Activated T-helper 1 cell treated with anti-CD3 and anti-CD28 coated beads, Interleukin-12 subunit alpha, Interleukin-12 subunit beta, Interleukin-2, Interleukin-4 antibody, amounts not matched to agents 30 ng/mL and 10 ng/mL and 1 ng/mL, durations not matched to agents 14 hours and 24 hours and 36 hours (primary cell): Measurements from ENCODE around the gene MIDN. TPM values are rescaled to one million over a fixed set of nuclear protein-coding genes. Genes with fewer than 3 reads are reported as not detected.

Experiments used
- DNase-seq: peaks from one replicate; pipeline ENCODE4 v3.0.0; 2021; ENCODE audit warnings: low spot score
- H3K27ac Mint-ChIP-seq: one replicate; pipeline ENCODE4 v1.8.0; 2021; ENCODE audit warnings: mild to moderate bottlenecking, mixed read lengths
- H3K27me3 Mint-ChIP-seq: one replicate; pipeline ENCODE4 v1.8.0; 2022; ENCODE audit warnings: mild to moderate bottlenecking, moderate library complexity, mixed read lengths; ENCODE audit not compliant: insufficient read depth
- H3K36me3 Mint-ChIP-seq: one replicate; pipeline ENCODE4 v1.8.0; 2021; ENCODE audit warnings: low read depth, mixed read lengths
- H3K4me1 Mint-ChIP-seq: one replicate; pipeline ENCODE4 v1.8.0; 2021; ENCODE audit warnings: low read depth, mixed read lengths
- H3K4me3 Mint-ChIP-seq: one replicate; pipeline ENCODE4 v1.8.0; 2021; ENCODE audit warnings: mild to moderate bottlenecking, moderate library complexity, mixed read lengths
- H3K9me3 Mint-ChIP-seq: one replicate; pipeline ENCODE4 v1.8.0; 2021; ENCODE audit warnings: mixed read lengths
- intact Hi-C: fragments of 100-400 bp; cut with micrococcal nuclease; formaldehyde crosslinking; loops from one replicate; pipeline ENCODE4 v1.15.1; 2024
- total RNA-seq: library from RNA; stranded (reverse); gene quantifications from 2 replicates; pipeline ENCODE4 v1.2.3, GENCODE V29; 2022

The MIDN gene
- total RNA-seq, 1 donor from 2014 or later = 87.6 TPM

GRCh38 chr19:1286487-1287353, 38.3 kb downstream of the MIDN start:
- no peak for DNase-seq
- no peaks in the 10 kb centered on the region for H3K4me1 Mint-ChIP-seq
- no peak overlapping the region for H3K4me3 Mint-ChIP-seq

GRCh38 chr19:1287354-1288225, 39.2 kb downstream of the MIDN start:
- no peak for DNase-seq
- intact Hi-C loops = no loop called here

More at GRCh38 chr19:1286487-1287353, 38.3 kb downstream of the MIDN start:
- intact Hi-C loops = no loop called here
- H3K27ac Mint-ChIP-seq = no peak overlapping the region
- H3K27me3 Mint-ChIP-seq = peaks cover 17% of the 10 kb centered on the region
- H3K9me3 Mint-ChIP-seq = no peaks in the 10 kb centered on the region
- no peaks in the 10 kb centered on the region for H3K36me3 Mint-ChIP-seq

GRCh38 chr19:1288226-1288612, 39.8 kb downstream of the MIDN start:
- H3K4me1 Mint-ChIP-seq = no peaks in the 10 kb centered on the region
- H3K27ac Mint-ChIP-seq = no peak overlapping the region
- no peak overlapping the region for H3K4me3 Mint-ChIP-seq
- DNase-seq = no peak
- intact Hi-C loops = no loop called here
- H3K9me3 Mint-ChIP-seq = no peaks in the 10 kb centered on the region
- H3K27me3 Mint-ChIP-seq = peaks cover 24% of the 10 kb centered on the region
- no peaks in the 10 kb centered on the region for H3K36me3 Mint-ChIP-seq

More at GRCh38 chr19:1287354-1288225, 39.2 kb downstream of the MIDN start:
- Mint-ChIP-seq H3K9me3 (no peaks in the 10 kb centered on the region), H3K36me3 (no peaks in the 10 kb centered on the region), H3K27me3 (peaks cover 22% of the 10 kb centered on the region), H3K4me1 (no peaks in the 10 kb centered on the region), H3K27ac (no peak overlapping the region), H3K4me3 (no peak overlapping the region)

GRCh38 chr19:1288833-1289685, 40.7 kb downstream of the MIDN start:
- Mint-ChIP-seq H3K27me3 (peaks cover 22% of the 10 kb centered on the region), H3K36me3 (no peaks in the 10 kb centered on the region), H3K4me1 (no peaks in the 10 kb centered on the region), H3K9me3 (no peaks in the 10 kb centered on the region), H3K27ac (no peak overlapping the region), H3K4me3 (no peak overlapping the region)
- DNase-seq = no peak
- intact Hi-C loops = no loop called here

- Mint-ChIP-seq H3K27me3 (peaks cover 16% of the 10 kb centered on the region), H3K4me3 (no peak overlapping the region), H3K4me1 (no peaks in the 10 kb centered on the region), H3K9me3 (no peaks in the 10 kb centered on the region), H3K36me3 (no peaks in the 10 kb centered on the region), H3K27ac (no peak overlapping the region)
- no peak for DNase-seq
- intact Hi-C loops = no loop called here
Measured at GRCh38 chr19:1289686-1290025, 41.3 kb downstream of the MIDN start.

- H3K36me3 Mint-ChIP-seq = no peaks in the 10 kb centered on the region
- H3K9me3 Mint-ChIP-seq = no peaks in the 10 kb centered on the region
- DNase-seq = no peak
Measured at GRCh38 chr19:1290196-1290702, 41.9 kb downstream of the MIDN start.

GRCh38 chr19:1290703-1291651, 42.6 kb downstream of the MIDN start:
- Mint-ChIP-seq H3K27ac (no peak overlapping the region), H3K4me3 (no peak overlapping the region), H3K9me3 (no peaks in the 10 kb centered on the region), H3K36me3 (no peaks in the 10 kb centered on the region), H3K4me1 (no peaks in the 10 kb centered on the region), H3K27me3 (peaks cover 11% of the 10 kb centered on the region)
- intact Hi-C loops = no loop called here
- DNase-seq = no peak

More at GRCh38 chr19:1290196-1290702, 41.9 kb downstream of the MIDN start:
- no peak overlapping the region for H3K4me3 Mint-ChIP-seq
- intact Hi-C loops = no loop called here
- H3K4me1 Mint-ChIP-seq = no peaks in the 10 kb centered on the region
- peaks cover 11% of the 10 kb centered on the region for H3K27me3 Mint-ChIP-seq
- no peak overlapping the region for H3K27ac Mint-ChIP-seq

- no peaks in the 10 kb centered on the region for H3K4me1 Mint-ChIP-seq
- DNase-seq = no peak
- H3K9me3 Mint-ChIP-seq = no peaks in the 10 kb centered on the region
- H3K4me3 Mint-ChIP-seq = no peak overlapping the region
- intact Hi-C loops = no loop called here
- no peak overlapping the region for H3K27ac Mint-ChIP-seq
- peaks cover 8% of the 10 kb centered on the region for H3K27me3 Mint-ChIP-seq
- H3K36me3 Mint-ChIP-seq = no peaks in the 10 kb centered on the region
Measured at GRCh38 chr19:1291761-1292418, 43.5 kb downstream of the MIDN start.

- peaks cover 8% of the 10 kb centered on the region for H3K27me3 Mint-ChIP-seq
- H3K9me3 Mint-ChIP-seq = no peaks in the 10 kb centered on the region
- intact Hi-C loops = no loop called here
Measured at GRCh38 chr19:1292419-1293151, 44.2 kb downstream of the MIDN start.

GRCh38 chr19:1293782-1294604, 45.6 kb downstream of the MIDN start:
- DNase-seq = no peak

More at GRCh38 chr19:1292419-1293151, 44.2 kb downstream of the MIDN start:
- H3K4me1 Mint-ChIP-seq = no peaks in the 10 kb centered on the region
- no peaks in the 10 kb centered on the region for H3K36me3 Mint-ChIP-seq
- no peak overlapping the region for H3K27ac Mint-ChIP-seq
- no peak for DNase-seq
- no peak overlapping the region for H3K4me3 Mint-ChIP-seq

More at GRCh38 chr19:1293782-1294604, 45.6 kb downstream of the MIDN start:
- no peak overlapping the region for H3K27ac Mint-ChIP-seq
- H3K4me1 Mint-ChIP-seq = no peaks in the 10 kb centered on the region
- intact Hi-C loops = no loop called here
- H3K36me3 Mint-ChIP-seq = no peaks in the 10 kb centered on the region
- no peak overlapping the region for H3K4me3 Mint-ChIP-seq
- H3K27me3 Mint-ChIP-seq = peaks cover 6% of the 10 kb centered on the region
- H3K9me3 Mint-ChIP-seq = no peaks in the 10 kb centered on the region
